GM21528 (cell line): Measurements from ENCODE around the gene SLC22A23.

Experiments
- ATAC-seq: cut with Tn5 transposase; IDR thresholded peaks from one replicate; pipeline ENCODE4 v1.9.1; 2021; ENCODE audit warnings: mild to moderate bottlenecking, moderate library complexity; ENCODE audit not compliant: unreplicated experiment, low FRiP score

SLC22A23 gene

DNA sequence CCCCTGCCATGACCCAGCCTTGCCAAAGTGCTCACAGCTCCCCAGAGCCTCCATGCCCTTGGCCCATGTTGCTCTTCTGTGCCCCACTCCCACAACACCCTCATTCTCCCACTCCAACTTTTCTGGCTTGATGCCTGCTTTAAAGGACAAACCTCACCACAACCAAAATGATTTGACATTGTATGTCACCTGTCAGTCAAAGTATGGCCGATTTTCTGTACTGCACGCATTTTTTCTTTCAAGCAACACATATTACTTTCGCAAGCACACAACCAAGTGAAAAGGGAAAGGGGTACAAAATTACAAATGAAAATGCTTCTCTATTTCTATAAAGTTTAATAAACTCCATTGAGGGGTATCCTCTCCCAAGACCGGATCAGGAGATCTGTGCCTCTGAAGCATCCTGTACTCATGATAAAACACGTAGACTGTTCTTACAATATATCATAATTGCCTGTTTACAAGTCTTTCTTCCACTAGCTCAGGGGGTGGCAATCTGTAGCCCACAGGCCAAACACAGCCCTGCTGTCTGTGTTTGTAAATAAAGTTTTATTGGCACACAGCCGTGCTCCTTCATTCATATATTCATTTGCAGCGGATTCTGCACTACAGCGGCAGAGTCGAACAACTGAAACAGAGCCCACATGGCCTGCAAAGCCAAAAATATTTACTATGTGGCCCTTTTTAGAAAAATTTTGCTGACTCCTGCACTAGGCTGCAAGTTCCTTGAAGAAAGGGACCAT lies 32.5 kb downstream of the SLC22A23 start:
- no peak for ATAC-seq

DNA sequence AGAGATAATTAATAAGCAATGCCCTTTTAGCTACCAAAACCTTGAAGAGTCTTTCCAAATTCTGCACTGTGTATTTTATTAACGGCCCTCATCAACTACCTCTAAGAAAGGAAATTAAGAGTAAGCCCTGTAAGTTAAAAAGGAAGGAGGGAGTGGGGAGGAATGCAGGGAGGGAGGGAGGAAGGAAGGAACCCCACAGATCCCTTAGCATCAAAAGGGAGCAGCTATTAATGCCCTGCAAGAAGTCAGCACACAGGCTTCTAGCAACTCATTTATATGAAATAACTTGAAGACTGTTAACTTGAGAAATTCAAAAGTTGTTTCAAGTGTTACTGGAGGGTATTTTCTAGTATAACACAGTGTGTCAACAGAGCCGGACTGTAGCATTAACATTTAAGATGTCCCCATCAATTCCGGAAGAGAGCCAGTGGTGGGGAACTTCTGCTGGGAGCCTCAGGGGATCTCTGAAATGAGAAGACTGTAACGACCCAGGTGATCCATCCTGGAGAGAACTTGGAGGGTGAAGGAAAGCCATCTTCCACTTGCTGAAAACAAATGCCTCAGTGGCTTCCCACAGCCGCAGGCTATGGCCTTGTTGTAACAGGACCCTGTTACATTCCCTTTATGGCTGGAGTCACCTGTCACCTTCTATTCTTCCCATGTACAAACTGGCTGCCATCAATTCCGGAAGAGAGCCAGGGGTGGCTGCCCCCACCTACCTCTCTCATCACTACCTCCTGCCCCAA lies 33.2 kb downstream of the SLC22A23 start:
- ATAC-seq: no peak

DNA sequence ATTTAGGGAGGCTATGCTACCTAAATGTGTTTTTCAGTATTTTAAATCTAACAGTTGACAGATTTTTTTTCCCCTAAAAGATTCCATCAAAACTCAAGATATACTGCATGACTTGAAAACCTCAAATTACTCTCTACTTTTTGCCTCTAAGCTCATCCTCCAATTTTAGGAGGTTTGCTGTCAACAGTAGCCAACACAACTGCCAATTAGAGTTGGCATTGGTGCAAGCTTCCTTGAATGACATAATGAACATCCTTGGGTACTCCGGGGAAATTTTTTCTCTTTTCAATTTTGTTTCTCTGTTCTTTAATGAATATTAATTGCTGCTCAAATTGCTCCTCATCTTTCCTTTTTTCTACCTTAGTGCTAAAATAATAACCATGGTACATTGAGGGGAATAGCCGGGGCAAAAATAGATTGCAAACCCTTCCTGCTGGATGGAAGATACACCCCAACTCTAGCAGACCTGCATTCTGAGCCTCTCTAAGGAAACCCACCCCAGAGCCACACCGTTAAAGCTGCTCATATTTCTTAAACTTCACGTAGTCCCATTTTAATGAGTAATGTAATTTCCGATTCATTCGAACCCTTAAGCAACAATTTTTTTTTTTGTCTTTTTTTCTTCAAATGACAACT lies 34.3 kb downstream of the SLC22A23 start:
- no peak for ATAC-seq

DNA sequence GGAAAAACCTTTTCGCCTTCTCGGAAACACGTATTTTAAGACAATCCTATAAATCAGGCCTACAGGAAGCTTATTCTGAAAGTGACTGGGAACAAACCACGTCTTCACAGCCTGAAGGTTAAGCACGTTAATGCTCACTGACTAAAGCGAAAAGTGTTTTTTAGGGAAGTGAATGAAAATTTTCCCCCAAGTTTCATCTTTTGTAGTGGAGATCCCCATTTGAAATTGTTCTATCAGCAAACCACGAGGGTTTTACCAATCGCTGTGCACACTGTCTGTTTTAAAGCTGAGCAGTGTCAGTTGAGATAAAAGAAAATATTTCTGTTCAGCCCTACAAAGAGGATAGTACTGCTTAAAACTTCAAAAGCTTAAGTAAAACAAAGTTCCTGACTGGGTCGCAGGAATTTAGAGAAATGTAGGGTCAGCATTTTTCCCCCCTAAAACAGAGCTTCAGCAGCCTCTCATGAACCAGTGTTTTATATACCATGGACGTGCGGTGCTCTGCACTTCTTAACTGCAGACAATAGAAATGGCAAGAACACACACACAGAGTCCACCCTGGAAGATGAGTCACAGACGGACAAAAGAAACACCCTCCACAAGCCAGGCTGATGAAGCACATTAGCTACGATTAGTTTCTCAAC lies 34.9 kb downstream of the SLC22A23 start:
- no peak for ATAC-seq

DNA sequence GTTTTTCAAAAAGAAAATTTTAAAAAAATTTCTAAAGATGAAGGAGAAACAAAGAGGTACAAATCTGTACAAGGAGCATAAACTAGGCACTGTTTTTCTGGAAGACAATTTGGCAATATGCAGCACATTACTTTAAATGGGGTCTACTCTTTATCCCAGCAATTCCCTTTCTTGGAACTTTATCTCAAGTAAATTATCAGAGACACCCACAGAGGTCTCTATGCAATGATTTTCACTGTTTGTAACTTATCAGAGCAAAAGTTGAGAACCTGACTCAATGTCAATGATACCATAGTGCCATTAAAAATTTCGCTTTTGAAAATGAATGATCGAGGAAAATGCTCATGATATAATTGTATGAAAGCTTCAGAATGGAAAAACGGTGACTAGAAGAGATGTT lies 35.7 kb downstream of the SLC22A23 start:
- no peak for ATAC-seq

DNA sequence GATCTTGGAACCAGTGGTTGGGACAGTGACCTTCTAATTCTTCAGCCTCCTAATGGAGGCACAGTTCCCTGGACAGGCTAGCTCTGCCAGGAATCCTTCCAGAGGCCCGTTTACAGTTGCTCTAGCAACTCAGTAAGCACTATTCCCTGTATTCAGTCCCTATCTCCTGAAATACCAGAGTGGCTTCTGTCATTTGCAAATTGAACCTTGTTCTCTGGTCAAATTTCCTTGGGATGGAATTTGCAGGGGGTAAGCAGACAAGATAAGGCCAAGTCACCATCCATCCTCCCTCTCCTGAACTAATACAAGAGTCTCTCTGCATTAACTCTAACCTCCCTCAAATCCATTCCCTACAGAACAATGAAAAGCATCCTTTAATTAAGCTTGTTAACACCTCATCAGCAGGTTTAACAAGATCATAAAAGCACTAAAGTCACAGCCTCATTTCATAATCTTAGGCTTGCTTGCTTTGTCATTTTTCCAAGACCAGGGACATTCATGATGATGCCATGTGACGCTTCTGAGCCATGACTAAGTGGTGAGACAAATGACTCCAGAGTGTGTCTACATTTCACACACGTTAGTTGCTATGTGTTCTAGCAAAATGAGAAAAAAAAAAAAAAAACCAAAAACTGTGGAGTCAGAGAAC lies 37.1 kb downstream of the SLC22A23 start:
- ATAC-seq: no peak

DNA sequence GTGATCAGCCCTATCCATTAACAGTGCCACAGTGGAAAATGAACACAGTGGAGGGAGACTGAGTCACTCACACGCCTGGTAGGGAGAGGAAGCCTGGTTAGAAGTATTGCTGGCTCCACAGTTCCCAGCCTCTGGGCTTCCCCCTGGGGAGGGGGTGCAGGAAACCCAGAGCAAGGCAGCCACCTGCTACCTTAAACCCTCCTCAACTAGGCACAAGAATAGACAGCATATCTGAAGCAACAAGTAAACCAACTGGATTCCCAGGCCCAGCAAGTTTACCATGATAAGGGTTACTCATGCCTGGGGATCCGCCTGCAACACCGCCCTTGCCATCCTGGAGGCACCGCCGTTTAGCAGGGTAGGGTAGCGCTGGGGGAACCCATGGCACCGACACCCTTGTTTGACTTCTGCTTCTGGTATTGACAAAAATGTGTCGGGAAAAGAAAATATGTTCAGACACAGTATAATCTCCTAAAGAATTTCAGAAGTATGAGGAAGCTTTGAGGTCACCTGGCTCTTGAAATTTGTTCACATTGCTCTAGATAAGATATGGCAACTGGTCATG lies 38.3 kb downstream of the SLC22A23 start:
- ATAC-seq: no peak

DNA sequence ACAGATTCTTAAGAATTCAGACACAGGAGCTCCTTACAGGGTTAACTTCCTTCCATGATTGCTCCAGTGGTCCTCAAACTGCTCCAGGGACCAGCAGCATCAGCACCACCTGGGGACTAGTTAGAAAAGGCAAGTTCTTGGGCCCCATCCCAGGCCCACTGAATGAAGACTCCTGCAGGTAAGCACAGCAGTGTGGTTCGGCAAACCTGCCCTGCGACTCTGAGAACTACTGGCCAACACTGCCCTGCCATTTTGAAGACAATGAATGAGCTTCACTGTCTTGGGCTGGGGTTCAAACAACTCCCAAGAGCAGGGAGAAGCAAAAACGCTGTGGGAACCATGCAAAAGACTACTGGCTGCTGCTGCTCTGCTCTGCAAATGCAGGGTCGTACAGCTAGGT lies 39.4 kb downstream of the SLC22A23 start:
- no peak for ATAC-seq

DNA sequence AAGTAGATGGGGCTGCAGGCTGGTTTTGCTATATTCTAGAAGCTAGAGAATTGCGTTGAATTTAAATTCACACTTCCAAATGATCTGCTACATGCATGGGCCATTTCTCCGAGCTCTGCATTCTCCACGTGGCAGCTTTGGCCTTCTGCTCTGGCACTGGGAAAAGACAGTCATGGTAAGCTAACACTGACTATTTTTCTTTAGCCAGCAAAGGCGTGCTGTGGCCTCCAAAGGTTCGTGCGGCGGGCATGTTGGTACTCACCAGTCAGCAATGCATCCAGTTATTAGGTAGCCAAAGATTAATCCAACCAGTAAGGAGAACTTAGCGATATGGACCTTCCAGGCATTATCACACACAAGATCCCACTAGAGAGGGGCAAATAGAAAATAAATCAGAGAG lies 41.4 kb downstream of the SLC22A23 start:
- ATAC-seq: no peak

DNA sequence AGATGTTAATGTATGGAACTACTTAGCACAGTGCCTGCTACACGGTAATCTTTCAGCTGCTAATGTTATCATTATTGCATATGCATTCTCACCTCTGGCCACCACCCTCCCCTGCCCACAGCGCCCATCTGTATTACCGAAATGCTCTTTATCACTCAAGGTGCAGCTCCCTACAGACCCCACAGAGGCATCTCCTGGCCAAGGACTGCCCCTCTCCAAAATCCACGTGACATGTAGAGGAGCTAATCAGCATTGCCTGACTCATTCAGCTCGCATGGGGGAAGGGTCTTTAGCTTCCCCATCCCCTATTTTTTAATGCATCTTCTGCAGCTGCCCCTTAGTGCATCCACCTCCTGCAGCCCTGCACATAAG lies 41.8 kb downstream of the SLC22A23 start:
- no peak for ATAC-seq

DNA sequence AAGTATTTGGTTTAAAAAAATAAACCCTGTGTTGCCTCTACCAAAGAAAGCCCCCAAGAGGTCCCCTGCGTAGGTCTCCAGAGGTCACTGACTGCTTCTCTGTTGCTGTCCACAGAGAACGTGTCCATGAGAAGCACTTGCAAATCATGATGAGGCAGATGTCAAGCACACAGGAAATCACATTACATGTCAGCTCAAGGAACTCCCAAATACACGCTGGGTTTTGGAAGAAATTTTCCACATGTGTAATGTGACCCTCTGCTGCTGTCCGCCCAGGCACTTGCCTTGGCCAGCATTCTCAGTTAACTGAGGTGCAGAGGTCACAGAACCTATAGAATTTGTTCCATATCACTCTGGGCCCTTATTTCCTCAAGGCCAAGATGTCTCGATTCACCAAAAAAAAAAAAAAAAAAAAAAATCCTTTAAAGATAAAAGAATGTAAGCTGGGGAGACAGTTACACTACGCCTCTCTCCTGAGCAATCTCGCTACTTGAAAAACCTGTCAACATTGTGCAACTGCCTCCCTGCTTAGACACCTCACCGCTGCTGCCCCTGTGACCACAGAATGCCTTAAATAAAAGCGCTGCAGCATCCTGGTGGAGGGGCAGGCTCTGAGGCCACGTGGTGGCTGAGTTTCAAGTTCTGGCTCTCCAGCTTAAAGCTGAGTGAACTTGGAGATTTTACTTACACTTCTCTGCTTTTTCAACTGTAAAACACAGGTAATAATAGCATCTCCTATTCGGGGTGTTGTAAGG lies 42.3 kb downstream of the SLC22A23 start:
- ATAC-seq: no peak

DNA sequence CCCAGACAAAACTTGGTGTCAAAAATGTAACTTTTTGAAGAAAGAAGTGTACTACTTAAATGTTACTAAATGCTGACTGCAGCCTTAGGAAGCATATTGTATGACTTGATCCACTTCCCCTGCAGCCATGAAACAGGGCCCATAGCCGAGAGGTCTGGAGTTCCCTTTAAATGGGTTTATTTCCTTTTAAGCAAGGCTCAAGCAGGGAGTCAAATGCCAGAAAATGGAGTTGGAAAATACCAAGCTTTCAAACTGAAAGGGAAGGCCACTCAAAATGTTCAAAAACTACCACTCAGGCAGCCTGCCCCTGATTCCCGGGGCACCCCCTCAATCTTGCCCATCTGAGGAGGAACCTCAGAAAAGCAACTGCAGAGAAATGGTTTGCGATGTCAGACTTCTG lies 43.3 kb downstream of the SLC22A23 start:
- ATAC-seq: no peak

DNA sequence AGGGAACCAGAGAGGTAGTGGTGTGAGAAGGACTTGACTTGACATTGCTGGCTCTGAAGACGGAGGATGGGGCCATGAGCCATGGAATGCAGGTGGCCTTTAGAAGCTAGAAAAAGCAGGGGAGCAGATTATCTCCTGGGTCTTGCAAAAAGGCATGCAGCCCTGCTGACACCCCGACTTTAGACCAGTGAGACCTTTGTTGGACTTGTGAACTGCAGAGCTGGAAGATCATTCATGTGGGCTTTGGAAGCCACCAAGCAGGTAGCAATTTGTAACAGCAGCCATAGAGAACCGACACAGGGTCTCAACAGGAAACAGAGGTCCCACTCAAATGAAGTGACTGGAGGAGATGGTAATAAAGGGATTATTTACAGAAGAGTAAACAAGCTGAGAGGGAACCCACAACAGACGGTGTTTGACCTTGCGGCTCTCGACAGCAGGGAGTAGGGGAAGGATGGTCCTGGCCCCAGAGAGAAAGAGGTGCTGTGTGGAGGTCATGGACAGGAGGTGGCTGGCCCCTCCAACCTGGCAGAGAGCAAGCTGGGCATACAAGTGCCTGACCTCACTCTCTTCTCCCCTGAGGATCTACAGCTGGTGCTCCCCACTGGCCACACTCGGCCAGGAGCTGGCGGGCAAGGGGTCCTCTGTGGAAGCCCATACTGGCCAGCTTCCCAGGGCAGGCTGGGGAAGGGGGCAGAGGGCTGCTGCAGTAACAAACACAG lies 43.9 kb downstream of the SLC22A23 start:
- no peak for ATAC-seq

DNA sequence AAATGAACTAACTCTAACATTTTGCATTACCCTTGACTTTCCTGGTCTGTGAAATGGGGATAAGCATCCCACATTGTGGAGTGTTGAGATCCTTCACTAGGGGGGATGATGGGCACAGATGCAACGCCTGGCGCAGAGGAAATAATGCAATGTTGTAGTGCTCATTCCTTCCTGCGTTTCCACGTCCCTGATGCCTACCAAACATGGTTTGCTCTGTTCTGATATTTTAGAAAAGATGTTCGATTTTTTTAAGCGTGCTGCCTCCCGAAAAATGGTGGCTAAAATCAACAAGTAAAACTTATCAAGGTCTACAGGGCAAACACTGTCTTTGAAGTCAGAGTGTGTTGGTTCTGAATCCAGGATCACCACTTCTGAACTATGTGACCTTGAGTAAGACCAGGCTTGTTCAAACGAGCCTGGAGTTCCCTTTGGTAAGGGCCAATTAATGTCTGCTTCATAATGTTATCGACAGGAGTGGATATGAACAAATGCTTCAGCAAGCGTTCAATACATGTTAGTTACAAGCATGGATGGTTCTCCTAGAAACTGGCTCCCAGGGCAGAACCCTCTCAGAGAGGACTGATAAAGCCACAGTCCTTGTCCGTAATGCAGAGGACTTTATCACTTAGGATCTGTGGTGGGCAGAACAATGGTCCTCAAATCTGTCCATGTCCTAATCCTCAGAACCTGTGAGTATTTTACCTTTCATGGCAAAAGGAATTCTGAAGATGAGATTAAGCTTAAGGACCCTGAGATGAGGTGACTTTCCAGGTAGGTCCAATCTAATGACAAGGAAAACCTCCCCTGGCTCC lies 44.7 kb downstream of the SLC22A23 start:
- no peak for ATAC-seq

DNA sequence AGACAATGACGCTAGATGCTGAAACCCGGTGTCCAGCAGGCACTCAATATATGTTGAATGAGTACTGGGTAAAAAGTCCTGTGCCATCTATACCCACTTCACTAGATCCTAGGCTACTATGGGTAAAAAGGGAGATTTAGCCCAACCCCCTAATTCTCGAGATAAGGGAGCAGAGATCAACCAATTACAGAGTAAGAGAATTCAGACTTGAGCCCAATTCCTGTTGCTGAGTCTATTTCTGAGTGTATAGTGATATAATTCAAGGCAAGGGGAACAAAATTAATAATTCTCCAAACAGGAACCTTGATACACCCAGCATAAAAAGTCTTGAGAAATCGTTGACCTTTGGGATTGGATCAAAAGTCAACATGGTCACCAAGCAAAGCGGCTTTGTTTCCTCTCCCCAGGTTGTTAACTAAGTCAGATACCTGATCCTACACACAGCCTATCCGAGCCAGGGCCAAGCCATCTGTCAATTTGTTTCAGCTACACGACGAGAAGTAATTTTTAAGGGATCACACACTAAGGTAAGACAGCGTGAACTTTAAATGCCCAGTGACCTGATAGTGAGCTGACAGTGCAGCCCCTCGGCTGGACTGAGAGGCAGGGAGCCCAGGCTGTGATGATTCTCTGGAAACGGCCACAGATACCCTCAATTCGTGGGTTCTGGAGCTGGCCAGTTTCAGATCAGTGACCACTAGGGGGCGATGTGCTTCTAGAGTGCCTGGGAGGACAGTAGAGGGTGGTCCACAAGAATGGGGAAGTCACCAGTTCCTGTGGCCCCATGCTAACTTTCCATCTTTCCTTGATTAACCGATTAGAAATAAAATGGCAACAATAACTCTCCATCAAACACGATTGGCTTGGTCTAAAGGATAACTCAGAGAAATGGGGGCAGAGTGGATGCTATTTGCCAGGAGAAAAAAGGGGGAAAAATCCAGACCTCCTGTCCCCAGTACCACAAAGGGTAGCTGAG lies 46.2 kb downstream of the SLC22A23 start:
- no peak for ATAC-seq

DNA sequence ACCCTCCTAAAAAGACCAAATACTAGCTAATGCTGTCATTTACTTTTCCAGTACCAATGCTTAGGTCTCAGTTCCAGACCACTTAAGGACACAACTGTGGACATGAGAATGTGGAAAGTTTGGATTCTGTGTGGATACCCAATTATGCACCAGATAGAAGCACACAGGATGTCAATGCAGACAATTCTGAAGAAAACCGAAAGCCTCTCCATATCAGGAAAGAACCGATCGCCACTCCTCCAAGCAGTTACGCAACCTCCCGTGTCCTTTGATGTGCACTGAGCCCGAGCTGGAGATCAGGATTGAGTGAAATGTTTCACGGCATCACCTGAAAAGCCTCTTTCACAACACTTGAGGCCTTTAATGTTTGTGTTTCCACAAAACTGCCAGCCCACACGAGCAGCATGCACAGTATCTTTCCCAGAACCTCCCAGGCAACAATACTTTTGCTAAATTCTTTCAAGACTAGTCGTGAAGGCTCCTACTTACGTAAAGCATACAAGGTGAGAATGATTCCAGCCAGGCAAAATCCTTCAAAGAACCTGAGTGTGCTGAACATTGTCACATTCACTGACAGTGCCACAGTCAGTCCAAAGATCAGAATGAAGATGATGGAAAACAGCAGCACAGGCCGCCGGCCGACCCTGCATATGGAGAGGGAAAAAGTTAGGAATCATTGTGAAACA lies 47.0 kb downstream of the SLC22A23 start:
- no peak for ATAC-seq

DNA sequence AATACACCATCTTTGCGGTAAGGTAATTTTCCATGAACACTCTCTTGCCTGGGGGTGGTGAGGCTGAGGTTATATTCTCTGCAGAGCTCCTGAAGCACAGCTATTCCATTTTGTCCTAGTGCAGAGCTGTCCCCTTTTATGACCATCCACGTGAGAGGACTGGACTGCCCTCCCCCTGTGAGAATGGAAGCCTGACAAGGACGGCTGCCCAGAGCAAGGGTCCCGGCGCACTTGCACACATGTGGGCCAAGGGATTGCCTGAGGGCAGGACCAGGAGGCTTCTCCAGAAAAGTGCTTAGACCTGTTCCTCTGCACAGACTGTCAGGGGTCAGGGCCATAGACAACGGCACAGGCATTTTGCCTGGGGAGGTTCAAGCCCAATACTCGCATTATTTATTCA lies 48.2 kb downstream of the SLC22A23 start:
- no peak for ATAC-seq
